ENCODE results near the gene S100A1. TPM values are rescaled to one million over a fixed set of nuclear protein-coding genes. Genes with fewer than 3 reads are reported as not detected.

Gene S100A1
- total and polyA plus RNA-seq, 2 of the 13 experiments (the other 11 are each of a cell fraction or from before 2014, with no cell fraction given) = 120 to 251 TPM

DNA sequence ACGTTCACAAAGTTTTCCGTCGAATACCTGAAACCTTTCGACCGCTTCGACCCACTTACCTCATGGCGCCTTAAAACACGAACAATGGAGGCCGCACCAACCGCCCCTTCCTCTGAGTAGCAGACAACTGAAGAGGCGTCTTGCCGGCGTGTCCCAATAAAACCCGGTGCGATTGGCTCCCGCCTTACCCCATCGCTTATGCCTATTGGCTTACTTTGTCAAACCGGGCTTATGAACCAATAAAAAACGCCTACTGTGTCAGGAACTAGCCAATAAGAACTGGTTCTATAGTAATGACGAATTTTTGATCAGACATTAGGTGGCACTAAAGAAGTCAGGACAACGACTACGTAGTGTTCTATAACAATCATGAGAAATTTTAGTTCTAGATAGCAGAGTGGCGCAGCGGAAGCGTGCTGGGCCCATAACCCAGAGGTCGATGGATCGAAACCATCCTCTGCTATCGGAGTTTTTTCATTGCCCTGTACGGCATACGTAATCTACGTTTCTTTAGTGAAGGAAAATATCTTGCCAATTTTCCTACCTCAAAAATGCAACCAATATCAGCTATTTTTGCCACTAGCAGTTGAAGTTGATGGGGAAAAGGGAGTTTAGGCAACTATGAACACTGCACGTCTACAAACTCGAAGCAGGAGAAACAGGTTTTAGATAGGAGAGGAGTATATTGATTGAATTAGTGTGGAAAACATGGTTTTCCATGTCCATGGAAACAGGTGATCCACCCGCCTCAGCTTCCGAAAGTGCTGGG, 42.8 kb downstream of the S100A1 start, which contains the start of gene ILF2 (continued):
- TF ChIP-seq, protein P1, sequence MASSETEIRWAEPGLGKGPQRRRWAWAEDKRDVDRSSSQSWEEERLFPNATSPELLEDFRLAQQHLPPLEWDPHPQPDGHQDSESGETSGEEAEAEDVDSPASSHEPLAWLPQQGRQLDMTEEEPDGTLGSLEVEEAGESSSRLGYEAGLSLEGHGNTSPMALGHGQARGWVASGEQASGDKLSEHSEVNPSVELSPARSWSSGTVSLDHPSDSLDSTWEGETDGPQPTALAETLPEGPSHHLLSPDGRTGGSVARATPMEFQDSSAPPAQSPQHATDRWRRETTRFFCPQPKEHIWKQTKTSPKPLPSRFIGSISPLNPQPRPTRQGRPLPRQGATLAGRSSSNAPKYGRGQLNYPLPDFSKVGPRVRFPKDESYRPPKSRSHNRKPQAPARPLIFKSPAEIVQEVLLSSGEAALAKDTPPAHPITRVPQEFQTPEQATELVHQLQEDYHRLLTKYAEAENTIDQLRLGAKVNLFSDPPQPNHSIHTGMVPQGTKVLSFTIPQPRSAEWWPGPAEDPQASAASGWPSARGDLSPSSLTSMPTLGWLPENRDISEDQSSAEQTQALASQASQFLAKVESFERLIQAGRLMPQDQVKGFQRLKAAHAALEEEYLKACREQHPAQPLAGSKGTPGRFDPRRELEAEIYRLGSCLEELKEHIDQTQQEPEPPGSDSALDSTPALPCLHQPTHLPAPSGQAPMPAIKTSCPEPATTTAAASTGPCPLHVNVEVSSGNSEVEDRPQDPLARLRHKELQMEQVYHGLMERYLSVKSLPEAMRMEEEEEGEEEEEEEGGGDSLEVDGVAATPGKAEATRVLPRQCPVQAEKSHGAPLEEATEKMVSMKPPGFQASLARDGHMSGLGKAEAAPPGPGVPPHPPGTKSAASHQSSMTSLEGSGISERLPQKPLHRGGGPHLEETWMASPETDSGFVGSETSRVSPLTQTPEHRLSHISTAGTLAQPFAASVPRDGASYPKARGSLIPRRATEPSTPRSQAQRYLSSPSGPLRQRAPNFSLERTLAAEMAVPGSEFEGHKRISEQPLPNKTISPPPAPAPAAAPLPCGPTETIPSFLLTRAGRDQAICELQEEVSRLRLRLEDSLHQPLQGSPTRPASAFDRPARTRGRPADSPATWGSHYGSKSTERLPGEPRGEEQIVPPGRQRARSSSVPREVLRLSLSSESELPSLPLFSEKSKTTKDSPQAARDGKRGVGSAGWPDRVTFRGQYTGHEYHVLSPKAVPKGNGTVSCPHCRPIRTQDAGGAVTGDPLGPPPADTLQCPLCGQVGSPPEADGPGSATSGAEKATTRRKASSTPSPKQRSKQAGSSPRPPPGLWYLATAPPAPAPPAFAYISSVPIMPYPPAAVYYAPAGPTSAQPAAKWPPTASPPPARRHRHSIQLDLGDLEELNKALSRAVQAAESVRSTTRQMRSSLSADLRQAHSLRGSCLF (CRISPR knock-in tag; IDR thresholded peaks at IDR 0.05; ENCODE audit: borderline replicate concordance) = peak; percentile 59; the same call in 1 of the 2 replicates
- peak; percentile 9; the same call in 1 of the 2 replicates for TF ChIP-seq FOXK1 (CRISPR knock-in tag; IDR thresholded peaks at IDR 0.05; ENCODE audit: borderline replicate concordance, low read depth)
- TF ChIP-seq ZNF501 (CRISPR knock-in tag; IDR thresholded peaks at IDR 0.05) = peak; percentile 71; the same call in 1 of the 2 replicates
- TF ChIP-seq BCL6 (CRISPR knock-in tag; IDR thresholded peaks at IDR 0.05) = peak; percentile 47; the same call in 1 of the 2 replicates
- TF ChIP-seq MYC (CRISPR knock-in tag; IDR thresholded peaks at IDR 0.05; ENCODE audit: borderline replicate concordance) = peak; percentile 91
- peak; percentile 71 for TF ChIP-seq BORCS8-MEF2B (CRISPR knock-in tag; IDR thresholded peaks at IDR 0.05)
- TF ChIP-seq GTF3A (CRISPR knock-in tag; conservative IDR thresholded peaks at IDR 0.05) = no peak
- peak; percentile 45; the same call in 1 of the 2 replicates for TF ChIP-seq ZNF629 (CRISPR knock-in tag; conservative IDR thresholded peaks at IDR 0.05)
- TF ChIP-seq ZKSCAN1 (IDR thresholded peaks at IDR 0.05; ENCODE audit: low read length) = peak; percentile 69
- peak; percentile 87 for TF ChIP-seq THAP11 (CRISPR knock-in tag; IDR thresholded peaks at IDR 0.05)
- TF ChIP-seq ZNF296 (CRISPR knock-in tag; conservative IDR thresholded peaks at IDR 0.05) = no peak
- TF ChIP-seq ZC3H13 (CRISPR knock-in tag; IDR thresholded peaks at IDR 0.05) = no peak
- TF ChIP-seq ZNF577 (CRISPR knock-in tag; IDR thresholded peaks at IDR 0.05; ENCODE audit: borderline replicate concordance, low read depth) = no peak
- TF ChIP-seq ATM (IDR thresholded peaks at IDR 0.05; ENCODE audit: borderline replicate concordance) = no peak
- TF ChIP-seq NONO (IDR thresholded peaks at IDR 0.05) = no peak
- peak; percentile 87 for TF ChIP-seq NONO (CRISPR knock-in tag; conservative IDR thresholded peaks at IDR 0.05)
- TF ChIP-seq, protein P2, sequence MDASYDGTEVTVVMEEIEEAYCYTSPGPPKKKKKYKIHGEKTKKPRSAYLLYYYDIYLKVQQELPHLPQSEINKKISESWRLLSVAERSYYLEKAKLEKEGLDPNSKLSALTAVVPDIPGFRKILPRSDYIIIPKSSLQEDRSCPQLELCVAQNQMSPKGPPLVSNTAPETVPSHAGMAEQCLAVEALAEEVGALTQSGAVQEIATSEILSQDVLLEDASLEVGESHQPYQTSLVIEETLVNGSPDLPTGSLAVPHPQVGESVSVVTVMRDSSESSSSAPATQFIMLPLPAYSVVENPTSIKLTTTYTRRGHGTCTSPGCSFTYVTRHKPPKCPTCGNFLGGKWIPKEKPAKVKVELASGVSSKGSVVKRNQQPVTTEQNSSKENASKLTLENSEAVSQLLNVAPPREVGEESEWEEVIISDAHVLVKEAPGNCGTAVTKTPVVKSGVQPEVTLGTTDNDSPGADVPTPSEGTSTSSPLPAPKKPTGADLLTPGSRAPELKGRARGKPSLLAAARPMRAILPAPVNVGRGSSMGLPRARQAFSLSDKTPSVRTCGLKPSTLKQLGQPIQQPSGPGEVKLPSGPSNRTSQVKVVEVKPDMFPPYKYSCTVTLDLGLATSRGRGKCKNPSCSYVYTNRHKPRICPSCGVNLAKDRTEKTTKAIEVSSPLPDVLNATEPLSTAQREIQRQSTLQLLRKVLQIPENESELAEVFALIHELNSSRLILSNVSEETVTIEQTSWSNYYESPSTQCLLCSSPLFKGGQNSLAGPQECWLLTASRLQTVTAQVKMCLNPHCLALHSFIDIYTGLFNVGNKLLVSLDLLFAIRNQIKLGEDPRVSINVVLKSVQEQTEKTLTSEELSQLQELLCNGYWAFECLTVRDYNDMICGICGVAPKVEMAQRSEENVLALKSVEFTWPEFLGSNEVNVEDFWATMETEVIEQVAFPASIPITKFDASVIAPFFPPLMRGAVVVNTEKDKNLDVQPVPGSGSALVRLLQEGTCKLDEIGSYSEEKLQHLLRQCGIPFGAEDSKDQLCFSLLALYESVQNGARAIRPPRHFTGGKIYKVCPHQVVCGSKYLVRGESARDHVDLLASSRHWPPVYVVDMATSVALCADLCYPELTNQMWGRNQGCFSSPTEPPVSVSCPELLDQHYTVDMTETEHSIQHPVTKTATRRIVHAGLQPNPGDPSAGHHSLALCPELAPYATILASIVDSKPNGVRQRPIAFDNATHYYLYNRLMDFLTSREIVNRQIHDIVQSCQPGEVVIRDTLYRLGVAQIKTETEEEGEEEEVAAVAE (CRISPR knock-in tag; IDR thresholded peaks at IDR 0.05; ENCODE audit: borderline replicate concordance) = peak; percentile 100
